Cardiac muscle cell (in vitro differentiated cells and primary cell): ENCODE measurements around the gene RETSAT. TPM values are rescaled to one million over a fixed set of nuclear protein-coding genes. Genes with fewer than 3 reads are reported as not detected.

Experiments used
- DNase-seq, 2 donors: peaks; one replicate each; pipeline versions ENCODE4 v3.0.0 to v3.0.0-alpha.2; 2010 to 2017; ENCODE audit warnings: low read depth in 1 of 2, low spot score in 1 of 2
- H3K27ac ChIP-seq: fragments of 200-600 bp; sonication (generic); 2 replicates; pipeline ENCODE4 v1.5.1; 2016
- H3K27me3 ChIP-seq: fragments of 200-600 bp; sonication (generic); 2 replicates; pipeline ENCODE4 v1.6.0; 2016; ENCODE audit warnings: control low read depth
- H3K36me3 ChIP-seq: fragments of 200-600 bp; sonication (generic); 2 replicates; pipeline ENCODE4 v1.5.1; 2016; ENCODE audit warnings: control low read depth
- H3K4me1 ChIP-seq: fragments of 200-600 bp; sonication (generic); 2 replicates; pipeline ENCODE4 v1.8.1; 2017; ENCODE audit warnings: low read depth, mild to moderate bottlenecking, mixed run types
- H3K4me3 ChIP-seq: fragments of 200-600 bp; sonication (generic); 2 replicates; pipeline ENCODE4 v1.5.1; 2016; ENCODE audit warnings: mild to moderate bottlenecking
- H3K9me3 ChIP-seq: fragments of 200-600 bp; sonication (generic); 2 replicates; pipeline ENCODE4 v1.5.1; 2017; ENCODE audit warnings: low read depth, mild to moderate bottlenecking, control low read depth
- polyA plus RNA-seq: library from polyadenylated mRNA; unstranded; fragments of >200 nt; fragmentation: Nextera tagmentation; extraction: Ambion mirVana; gene quantifications from 2 replicates; pipeline ENCODE4 v1.2.1, GENCODE V29; 2016
- total RNA-seq: library from RNA; depleted of rRNA; stranded (reverse); fragments of >200 nt; gene quantifications from 2 replicates; pipeline ENCODE4 v1.2.3, GENCODE V29; 2016
- TF ChIP-seq, protein P1 (sequence below): IDR thresholded peaks from 2 replicates; pipeline ENCODE4 v1.5.1; 2012; ENCODE audit warnings: low read depth, mild to moderate bottlenecking, low read length

Gene RETSAT
- total and polyA plus RNA-seq, 2 experiments from 2014 or later: 5.7 to 17.6 TPM

DNA sequence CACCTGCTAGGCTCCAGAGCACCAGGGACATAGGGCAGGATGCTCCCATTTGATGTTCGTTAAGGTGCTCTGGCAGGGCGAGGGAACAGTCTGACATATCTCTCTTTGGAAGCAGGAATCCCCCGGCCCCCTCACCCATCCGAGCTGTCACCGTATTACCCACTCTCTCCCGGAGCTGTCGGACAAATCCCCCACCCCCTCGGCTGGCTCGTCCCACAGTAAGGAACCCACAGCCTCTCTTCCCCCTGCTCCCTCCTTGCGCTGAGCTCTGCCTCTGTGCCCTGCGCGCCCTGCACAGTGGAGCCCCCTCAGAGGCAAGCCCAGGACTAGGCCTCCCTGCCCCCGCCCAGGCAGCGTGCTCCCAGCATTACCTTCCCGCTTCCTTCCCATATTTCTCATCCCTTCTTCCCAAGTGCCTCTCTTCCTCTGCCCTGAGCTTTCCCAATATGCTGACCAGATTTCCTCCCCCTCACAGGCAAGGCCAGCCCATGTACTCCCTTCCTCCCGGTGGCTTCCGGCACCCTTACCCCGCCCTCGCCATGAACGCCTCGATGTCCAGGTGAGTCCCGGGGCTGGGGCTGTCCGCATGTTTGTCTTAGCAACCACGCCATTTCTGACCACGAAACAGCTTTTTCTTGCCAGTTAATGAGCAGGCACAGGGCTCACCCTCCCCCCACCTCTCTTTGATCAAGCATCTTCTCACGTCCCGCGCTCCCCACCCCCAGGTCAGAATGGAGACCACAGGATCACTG lies 50.4 kb downstream of the RETSAT start:
- TF ChIP-seq, protein P1, sequence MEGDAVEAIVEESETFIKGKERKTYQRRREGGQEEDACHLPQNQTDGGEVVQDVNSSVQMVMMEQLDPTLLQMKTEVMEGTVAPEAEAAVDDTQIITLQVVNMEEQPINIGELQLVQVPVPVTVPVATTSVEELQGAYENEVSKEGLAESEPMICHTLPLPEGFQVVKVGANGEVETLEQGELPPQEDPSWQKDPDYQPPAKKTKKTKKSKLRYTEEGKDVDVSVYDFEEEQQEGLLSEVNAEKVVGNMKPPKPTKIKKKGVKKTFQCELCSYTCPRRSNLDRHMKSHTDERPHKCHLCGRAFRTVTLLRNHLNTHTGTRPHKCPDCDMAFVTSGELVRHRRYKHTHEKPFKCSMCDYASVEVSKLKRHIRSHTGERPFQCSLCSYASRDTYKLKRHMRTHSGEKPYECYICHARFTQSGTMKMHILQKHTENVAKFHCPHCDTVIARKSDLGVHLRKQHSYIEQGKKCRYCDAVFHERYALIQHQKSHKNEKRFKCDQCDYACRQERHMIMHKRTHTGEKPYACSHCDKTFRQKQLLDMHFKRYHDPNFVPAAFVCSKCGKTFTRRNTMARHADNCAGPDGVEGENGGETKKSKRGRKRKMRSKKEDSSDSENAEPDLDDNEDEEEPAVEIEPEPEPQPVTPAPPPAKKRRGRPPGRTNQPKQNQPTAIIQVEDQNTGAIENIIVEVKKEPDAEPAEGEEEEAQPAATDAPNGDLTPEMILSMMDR: no peak
- Histone ChIP-seq H3K27ac (no peak overlapping the region), H3K4me3 (no peak overlapping the region), H3K4me1 (no peaks in the 10 kb centered on the region), H3K9me3 (no peaks in the 10 kb centered on the region), H3K27me3 (no peaks in the 10 kb centered on the region), H3K36me3 (peaks cover 4% of the 10 kb centered on the region)
- DNase-seq: no peak

DNA sequence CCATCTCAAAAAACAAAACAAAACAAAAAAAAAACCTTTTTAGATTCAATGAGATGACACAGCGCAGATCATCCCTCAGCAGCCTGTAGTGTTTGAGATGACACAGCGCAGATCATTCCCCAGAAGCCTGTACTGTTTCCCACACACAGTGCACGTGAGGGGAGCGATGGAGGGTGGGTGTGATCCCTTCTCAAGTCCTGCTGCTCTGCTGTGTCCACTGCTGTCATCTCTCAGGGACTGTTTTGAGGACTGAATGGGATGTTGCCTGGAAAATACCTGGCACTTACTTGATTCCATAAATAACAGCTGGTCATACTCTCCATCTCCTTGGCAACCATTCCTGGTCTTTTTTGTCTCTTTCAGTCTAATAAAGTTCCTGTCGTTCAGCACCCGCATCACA lies 52.2 kb downstream of the RETSAT start:
- TF ChIP-seq, protein P1: no peak
- H3K36me3 ChIP-seq: peaks cover 4% of the 10 kb centered on the region

More for the DNA sequence above, 52.2 kb downstream of the RETSAT start:
- DNase-seq: no peak
- Histone ChIP-seq H3K9me3 (no peaks in the 10 kb centered on the region), H3K27me3 (no peaks in the 10 kb centered on the region), H3K27ac (no peak overlapping the region), H3K4me3 (no peak overlapping the region), H3K4me1 (no peaks in the 10 kb centered on the region)

Other genes with a start within 250 kb of the RETSAT start
- gene TCF7L1, start 221.1 kb downstream of the RETSAT start, total RNA-seq: 1.5 and 5.3 TPM in 2 replicates
- 10.0 and 19.0 TPM in 2 replicates for gene TCF7L1, start 221.1 kb downstream of the RETSAT start, polyA plus RNA-seq
- 36.6 and 56.1 TPM in 2 replicates for gene TGOLN2, start 26.5 kb downstream of the RETSAT start, total RNA-seq
- gene TGOLN2, start 26.5 kb downstream of the RETSAT start, polyA plus RNA-seq: 20.1 and 26.6 TPM in 2 replicates
- 18.9 and 20.9 TPM in 2 replicates for gene ELMOD3, start 241 bp upstream of the RETSAT start, total RNA-seq
- gene ELMOD3, start 241 bp upstream of the RETSAT start, polyA plus RNA-seq: 23.5 and 30.1 TPM in 2 replicates
- 12.3 and 14.0 TPM in 2 replicates for gene CAPG, start 55.8 kb upstream of the RETSAT start, total RNA-seq
- gene CAPG, start 55.8 kb upstream of the RETSAT start, polyA plus RNA-seq: 13.0 and 21.2 TPM in 2 replicates
- gene SH2D6, start 64.2 kb upstream of the RETSAT start, total RNA-seq: not detected in 2 replicates
- 1.5 TPM in 1 of 2 replicates, not detected in the other for gene SH2D6, start 64.2 kb upstream of the RETSAT start, polyA plus RNA-seq
- gene MAT2A, start 184.6 kb upstream of the RETSAT start, total RNA-seq: 116 and 225 TPM in 2 replicates
- gene MAT2A, start 184.6 kb upstream of the RETSAT start, polyA plus RNA-seq: 405 and 489 TPM in 2 replicates
- gene GGCX, start 207.0 kb upstream of the RETSAT start, total RNA-seq: 18.6 and 24.3 TPM in 2 replicates
- 32.0 and 33.5 TPM in 2 replicates for gene GGCX, start 207.0 kb upstream of the RETSAT start, polyA plus RNA-seq
- 8.3 and 15.7 TPM in 2 replicates for gene VAMP8, start 223.1 kb upstream of the RETSAT start, total RNA-seq
- 39.4 and 60.9 TPM in 2 replicates for gene VAMP8, start 223.1 kb upstream of the RETSAT start, polyA plus RNA-seq
- gene VAMP5, start 229.9 kb upstream of the RETSAT start, total RNA-seq: 6.7 and 7.7 TPM in 2 replicates
- 19.1 and 28.1 TPM in 2 replicates for gene VAMP5, start 229.9 kb upstream of the RETSAT start, polyA plus RNA-seq
- 152 and 241 TPM in 2 replicates for gene RNF181, start 241.2 kb upstream of the RETSAT start, total RNA-seq
- gene RNF181, start 241.2 kb upstream of the RETSAT start, polyA plus RNA-seq: 276 and 328 TPM in 2 replicates
- gene TMEM150A, start 248.2 kb upstream of the RETSAT start, total RNA-seq: 14.2 and 18.9 TPM in 2 replicates
- 31.8 and 34.0 TPM in 2 replicates for gene TMEM150A, start 248.2 kb upstream of the RETSAT start, polyA plus RNA-seq